Stimulated activated CD4-positive, alpha-beta T cell treated with anti-CD3 and anti-CD28 coated beads, Interleukin-1b, Interleukin-23, amount 100 ng/mL, for 24 hours (primary cell): ENCODE data around the gene ABHD12.

Source experiments
- DNase-seq, 4 experiments: peaks; one replicate each; pipeline ENCODE4 v3.0.0-alpha.2; 2020; ENCODE audit warnings: low read depth in 4 of 4, low spot score in 1 of 4

Gene ABHD12

GRCh38 chr20:25291432-25292133 is 99.1 kb downstream of the ABHD12 start:
- DNase-seq = no peak

GRCh38 chr20:25290646-25291431 is 99.8 kb downstream of the ABHD12 start:
- no peak for DNase-seq

- DNase-seq = no peak
These were observed 100.6 kb downstream of the ABHD12 start for GRCh38 chr20:25289886-25290597.

GRCh38 chr20:25288291-25289181 is 102.1 kb downstream of the ABHD12 start:
- DNase-seq = no peak

GRCh38 chr20:25287631-25288290 is 102.9 kb downstream of the ABHD12 start:
- no peak for DNase-seq

GRCh38 chr20:25286917-25287316 is 103.7 kb downstream of the ABHD12 start:
- no peak for DNase-seq

- no peak for DNase-seq
These were observed 104.5 kb downstream of the ABHD12 start for GRCh38 chr20:25285856-25286798.

- DNase-seq = no peak
These were observed 105.5 kb downstream of the ABHD12 start for GRCh38 chr20:25285091-25285647.

- DNase-seq = no peak
These were observed 106.5 kb downstream of the ABHD12 start for GRCh38 chr20:25284131-25284601.

GRCh38 chr20:25283221-25283951 is 107.2 kb downstream of the ABHD12 start:
- DNase-seq = no peak

- no peak for DNase-seq
These were observed 107.8 kb downstream of the ABHD12 start for GRCh38 chr20:25282796-25283195.

- no peak for DNase-seq
These were observed 108.4 kb downstream of the ABHD12 start for GRCh38 chr20:25282034-25282781.

- no peak for DNase-seq
These were observed 109.1 kb downstream of the ABHD12 start for GRCh38 chr20:25281541-25281991.

- DNase-seq = no peak
These were observed 109.8 kb downstream of the ABHD12 start for GRCh38 chr20:25280574-25281535.

- DNase-seq = no peak
These were observed 110.5 kb downstream of the ABHD12 start for GRCh38 chr20:25280051-25280573.

GRCh38 chr20:25279403-25279802 is 111.2 kb downstream of the ABHD12 start:
- no peak for DNase-seq
